Thyroid gland (tissue), 4 donors: ENCODE data around the gene NKAPL. TPM values are rescaled to one million over a fixed set of nuclear protein-coding genes. Genes with fewer than 3 reads are reported as not detected.

Experiments used
- DNase-seq, 2 donors: peaks; one replicate each; pipeline ENCODE4 v3.0.0-alpha.2; 2019
- H3K27ac ChIP-seq, 3 donors: fragments of 200-600 bp; sonication (generic); 1 replicate in 2 of 3; 2 replicates in 1 of 3; pipeline ENCODE4 v1.5.1; 2016 to 2019; ENCODE audit warnings: mild to moderate bottlenecking in 1 of 3, moderate library complexity in 1 of 3
- H3K27me3 ChIP-seq: fragments of 200-600 bp; sonication (generic); one replicate; pipeline ENCODE4 v1.5.1; 2019
- H3K36me3 ChIP-seq, 2 donors: fragments of 200-600 bp; sonication (generic); one replicate each; pipeline ENCODE4 v1.5.1; 2016 to 2019
- H3K4me1 ChIP-seq, 2 donors: fragments of 200-600 bp; sonication (generic); one replicate each; pipeline ENCODE4 v1.5.1; 2017 to 2019
- H3K4me3 ChIP-seq, 3 donors: fragments of 200-600 bp; sonication (generic); replicated peaks in 1 of 3; 1 replicate in 2 of 3; 2 replicates in 1 of 3; pipeline ENCODE4 v1.5.1; 2016; ENCODE audit warnings: mild to moderate bottlenecking in 1 of 3
- H3K9me3 ChIP-seq: fragments of 200-600 bp; sonication (generic); one replicate; pipeline ENCODE4 v1.5.1; 2017
- POLR2A ChIP-seq, 2 donors: fragments of 450-650 bp; IDR thresholded peaks; one replicate each; pipeline ENCODE4 v1.6.1; 2017; ENCODE audit warnings: antibody characterized with exemption in 2 of 2, mild to moderate bottlenecking in 2 of 2, moderate library complexity in 1 of 2
- WGBS, 2 donors: methylation state at CpG; one replicate each; pipeline ENCODE4 v1.1.5; 2017; 5-methylcytosine and 5-hydroxymethylcytosine counted together
- intact Hi-C: fragments of 100-400 bp; cut with DNase I; formaldehyde crosslinking; loops from one replicate; pipeline ENCODE4 v1.15.1; 2023
- total RNA-seq, 4 donors: library from RNA; depleted of rRNA; stranded (reverse); fragments of >200 nt; gene quantifications; one replicate each; pipeline ENCODE4 v1.2.3, GENCODE V29; 2016
- TF ChIP-seq, protein P1 (sequence below), 6 experiments: fragments of 200-600 bp in 3 of 6; fragments of 450-650 bp in 3 of 6; sonication (generic) in 3 of 6; IDR thresholded peaks; one replicate each; pipeline ENCODE4 v1.5.1; 2016 to 2019; ENCODE audit warnings: antibody characterized with exemption in 6 of 6, mild to moderate bottlenecking in 2 of 6, inconsistent platforms in 1 of 6, moderate library complexity in 1 of 6

The NKAPL gene
- under 1 TPM in 3 of 4 donors, not detected in 1; 0.67 to 0.68 (median 0.67) TPM for total RNA-seq

DNA sequence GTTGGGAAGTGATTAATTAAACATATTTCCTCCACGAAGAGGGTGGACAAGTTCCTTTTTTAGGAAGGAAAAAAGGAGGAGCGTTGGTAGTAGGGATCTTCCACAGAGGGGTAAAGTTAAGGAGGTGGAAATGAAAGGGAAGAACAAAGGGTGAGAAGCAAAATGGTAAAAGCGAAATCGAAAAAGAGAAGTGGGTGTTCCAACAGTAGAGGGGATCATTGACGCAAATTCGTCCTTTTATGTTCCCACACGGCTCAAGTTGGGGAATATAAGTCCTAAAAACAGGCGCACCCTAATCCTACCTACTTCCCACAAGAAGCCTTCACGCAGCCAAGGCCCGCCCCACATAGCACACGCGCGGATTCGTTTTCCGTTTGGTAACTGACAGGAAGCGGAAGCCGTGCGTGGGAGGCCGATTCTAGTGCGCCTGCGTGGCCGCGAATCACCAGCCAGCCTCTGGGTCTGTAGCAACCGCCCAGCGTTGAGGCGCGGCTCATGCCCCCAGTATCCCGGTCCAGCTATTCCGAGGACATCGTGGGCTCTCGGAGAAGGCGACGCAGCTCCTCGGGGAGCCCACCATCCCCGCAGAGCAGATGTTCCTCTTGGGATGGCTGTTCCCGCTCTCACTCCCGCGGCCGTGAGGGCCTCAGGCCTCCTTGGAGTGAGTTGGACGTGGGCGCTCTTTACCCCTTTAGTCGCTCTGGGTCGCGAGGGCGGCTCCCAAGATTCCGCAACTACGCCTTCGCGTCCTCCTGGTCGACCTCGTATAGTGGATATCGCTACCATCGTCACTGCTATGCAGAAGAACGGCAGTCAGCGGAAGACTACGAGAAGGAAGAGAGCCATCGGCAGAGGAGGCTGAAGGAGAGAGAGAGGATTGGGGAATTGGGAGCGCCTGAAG, at the start of gene NKAPL:
Gene NKAPL (plus strand): TSS at position 421 of the 901 bp plus-strand sequence. CDS start 75 bp downstream, at position 496.
- H3K4me1 ChIP-seq = no peaks in the 10 kb centered on the region
- peak; percentile 58 to 67 for DNase-seq
- H3K27ac ChIP-seq = no peak within 1 kb of the TSS
- no peaks in the 10 kb centered on the region for H3K9me3 ChIP-seq
- H3K36me3 ChIP-seq = no peaks in the 10 kb centered on the region
- no peak for TF ChIP-seq POLR2A (IDR thresholded peaks at IDR 0.05)
- TF ChIP-seq, protein P1, sequence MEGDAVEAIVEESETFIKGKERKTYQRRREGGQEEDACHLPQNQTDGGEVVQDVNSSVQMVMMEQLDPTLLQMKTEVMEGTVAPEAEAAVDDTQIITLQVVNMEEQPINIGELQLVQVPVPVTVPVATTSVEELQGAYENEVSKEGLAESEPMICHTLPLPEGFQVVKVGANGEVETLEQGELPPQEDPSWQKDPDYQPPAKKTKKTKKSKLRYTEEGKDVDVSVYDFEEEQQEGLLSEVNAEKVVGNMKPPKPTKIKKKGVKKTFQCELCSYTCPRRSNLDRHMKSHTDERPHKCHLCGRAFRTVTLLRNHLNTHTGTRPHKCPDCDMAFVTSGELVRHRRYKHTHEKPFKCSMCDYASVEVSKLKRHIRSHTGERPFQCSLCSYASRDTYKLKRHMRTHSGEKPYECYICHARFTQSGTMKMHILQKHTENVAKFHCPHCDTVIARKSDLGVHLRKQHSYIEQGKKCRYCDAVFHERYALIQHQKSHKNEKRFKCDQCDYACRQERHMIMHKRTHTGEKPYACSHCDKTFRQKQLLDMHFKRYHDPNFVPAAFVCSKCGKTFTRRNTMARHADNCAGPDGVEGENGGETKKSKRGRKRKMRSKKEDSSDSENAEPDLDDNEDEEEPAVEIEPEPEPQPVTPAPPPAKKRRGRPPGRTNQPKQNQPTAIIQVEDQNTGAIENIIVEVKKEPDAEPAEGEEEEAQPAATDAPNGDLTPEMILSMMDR (IDR thresholded peaks at IDR 0.05) = no peak
- no peaks in the 10 kb centered on the region for H3K27me3 ChIP-seq
- intact Hi-C loops = no loop called here
- 29 to 31% methylated on average over 42 to 50 of the region's 58 CpGs for WGBS, 2 donors
- H3K4me3 ChIP-seq = peak within 1 kb of the TSS in 2 of 3 donors; percentile 5 to 23

DNA sequence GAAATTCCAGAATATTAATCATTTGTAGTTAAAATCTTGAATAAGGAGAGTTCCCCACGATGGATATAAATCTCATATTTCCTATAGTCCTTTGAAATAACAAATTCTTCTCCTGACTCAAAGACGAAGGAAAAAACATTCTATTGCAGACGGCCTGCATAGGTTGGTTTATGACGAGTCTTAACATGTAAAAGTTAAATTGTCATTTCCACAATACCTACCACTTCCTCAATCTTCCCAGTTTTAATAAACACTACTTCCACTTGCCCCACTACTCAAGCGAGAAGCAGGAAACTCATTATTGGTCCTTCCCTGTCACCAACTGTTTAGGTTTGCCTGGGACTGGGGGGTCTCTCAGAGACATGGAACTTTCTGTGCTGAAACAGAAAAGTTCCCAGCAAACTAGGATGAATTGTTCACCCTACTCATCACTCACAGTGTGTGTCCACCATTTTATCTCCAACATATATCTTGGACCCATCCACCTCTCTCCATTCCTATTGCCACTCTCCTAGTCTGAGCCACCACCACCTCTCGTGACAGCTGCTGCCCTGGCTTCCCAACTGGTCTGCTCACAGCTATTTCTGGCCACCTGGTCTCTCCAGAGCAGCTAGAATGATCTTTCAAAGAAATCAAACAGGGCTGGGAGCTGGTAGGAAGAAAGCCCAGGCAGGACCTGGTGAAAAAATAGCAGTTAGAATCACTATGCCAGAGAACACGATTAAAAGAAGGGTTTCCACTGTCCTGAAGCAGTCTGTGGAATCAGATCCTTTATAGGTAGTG, 49.2 kb upstream of the NKAPL start:
- Histone ChIP-seq H3K4me3 (no peak overlapping the region), H3K36me3 (no peaks in the 10 kb centered on the region), H3K27me3 (peaks cover 47% of the 10 kb centered on the region), H3K4me1 (peaks cover 4 to 6% of the 10 kb centered on the region in 2 donors), H3K9me3 (no peaks in the 10 kb centered on the region), H3K27ac (no peak overlapping the region)
- intact Hi-C loops = loop anchor here (10.0 kb wide), 1 partner anchor 75 kb away; no protein-coding TSS in a partner anchor
- WGBS, 2 donors = 62 to 70% methylated on average over 7 of the region's 7 CpGs
- no peak for TF ChIP-seq POLR2A (IDR thresholded peaks at IDR 0.05)
- TF ChIP-seq, protein P1 (IDR thresholded peaks at IDR 0.05) = no peak
- DNase-seq = no peak

DNA sequence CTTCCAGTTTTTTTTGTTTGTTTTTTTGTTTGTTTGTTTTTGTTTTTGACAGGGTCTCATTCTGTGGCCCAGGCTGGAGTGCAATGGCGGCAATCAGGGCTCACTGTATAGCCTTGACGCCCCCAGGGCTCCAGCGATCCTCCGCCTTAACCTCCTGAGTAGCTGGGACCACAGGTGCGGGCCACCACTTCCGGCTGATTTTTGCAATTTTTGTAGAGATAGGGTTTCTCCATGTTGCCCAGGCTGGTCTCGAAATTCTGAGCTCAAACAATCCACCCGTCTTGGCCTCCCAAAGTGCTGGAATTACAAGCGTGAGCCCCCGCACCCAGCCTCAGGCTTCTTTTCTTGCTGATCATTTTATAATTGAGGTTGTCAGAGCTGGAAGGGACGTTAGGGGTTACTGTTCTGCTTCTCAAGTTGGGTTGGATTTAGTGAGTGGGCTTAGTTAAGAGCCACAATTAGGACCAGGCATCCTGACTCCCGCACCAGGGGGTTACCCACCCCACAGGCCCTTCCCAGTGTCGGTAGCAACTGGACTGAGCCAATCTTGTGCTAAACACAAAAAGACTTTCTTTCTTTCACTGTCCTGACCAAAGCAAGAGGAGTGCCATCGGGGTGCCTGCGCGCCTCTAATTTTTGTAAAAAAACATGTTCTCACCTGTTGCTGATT, 47.1 kb upstream of the NKAPL start:
- no peak for DNase-seq
- intact Hi-C loops = loop anchor here (10.0 kb wide), 1 partner anchor 77 kb away; no protein-coding TSS in a partner anchor
- TF ChIP-seq POLR2A (IDR thresholded peaks at IDR 0.05) = no peak
- TF ChIP-seq, protein P1 (IDR thresholded peaks at IDR 0.05) = no peak
- no peak overlapping the region for H3K4me3 ChIP-seq
- H3K36me3 ChIP-seq = no peaks in the 10 kb centered on the region
- H3K9me3 ChIP-seq = no peaks in the 10 kb centered on the region
- H3K4me1 ChIP-seq = peaks cover 4 to 6% of the 10 kb centered on the region in 2 donors
- no peak overlapping the region for H3K27ac ChIP-seq
- 14 to 20% methylated on average over 16 of the region's 16 CpGs for WGBS, 2 donors
- peaks cover 47% of the 10 kb centered on the region for H3K27me3 ChIP-seq

DNA sequence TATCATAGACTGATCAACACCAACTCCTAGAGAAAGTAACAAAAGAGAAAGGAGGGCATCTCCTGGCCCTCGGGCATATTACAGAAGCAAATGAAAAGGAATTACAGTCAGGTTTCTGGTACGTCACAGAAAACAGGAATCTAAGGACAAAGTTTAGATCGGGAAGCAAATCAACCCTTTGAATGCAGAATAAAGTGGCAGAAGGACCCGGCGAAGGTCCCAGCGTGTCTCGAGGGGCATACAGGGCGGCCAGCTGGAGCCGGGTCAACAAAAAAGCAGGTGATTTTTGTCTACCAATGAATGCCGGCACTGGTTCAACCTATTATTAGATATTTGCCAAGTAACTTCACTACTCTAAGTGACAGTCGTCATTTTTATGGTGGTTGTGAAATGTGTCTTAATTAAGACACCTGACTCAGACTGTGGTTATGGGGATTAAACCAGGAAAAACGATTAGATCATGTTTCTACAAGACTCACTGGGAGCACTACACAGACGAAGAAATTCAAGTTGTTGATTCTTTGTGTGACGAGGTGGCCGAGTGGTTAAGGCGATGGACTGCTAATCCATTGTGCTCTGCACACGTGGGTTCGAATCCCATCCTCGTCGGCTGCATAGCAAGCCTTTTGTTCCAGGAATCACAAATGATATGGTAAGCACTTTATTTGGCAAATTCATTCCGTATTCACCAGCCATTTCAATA, 46.4 kb upstream of the NKAPL start:
- intact Hi-C loops = loop anchor here (10.0 kb wide), 1 partner anchor 78 kb away; no protein-coding TSS in a partner anchor
- Histone ChIP-seq H3K4me3 (no peak overlapping the region), H3K4me1 (peaks cover 4% of the 10 kb centered on the region in 2 donors), H3K27ac (no peak overlapping the region), H3K36me3 (no peaks in the 10 kb centered on the region), H3K27me3 (peaks cover 41% of the 10 kb centered on the region), H3K9me3 (no peaks in the 10 kb centered on the region)
- TF ChIP-seq POLR2A (IDR thresholded peaks at IDR 0.05) = no peak
- TF ChIP-seq, protein P1 (IDR thresholded peaks at IDR 0.05) = no peak
- whole genome bisulfite sequencing, 2 donors = 3 to 4% methylated on average over 21 of the region's 21 CpGs
- DNase-seq = no peak
